ENCODE data around the gene UNC5B.

Gene UNC5B

DNA sequence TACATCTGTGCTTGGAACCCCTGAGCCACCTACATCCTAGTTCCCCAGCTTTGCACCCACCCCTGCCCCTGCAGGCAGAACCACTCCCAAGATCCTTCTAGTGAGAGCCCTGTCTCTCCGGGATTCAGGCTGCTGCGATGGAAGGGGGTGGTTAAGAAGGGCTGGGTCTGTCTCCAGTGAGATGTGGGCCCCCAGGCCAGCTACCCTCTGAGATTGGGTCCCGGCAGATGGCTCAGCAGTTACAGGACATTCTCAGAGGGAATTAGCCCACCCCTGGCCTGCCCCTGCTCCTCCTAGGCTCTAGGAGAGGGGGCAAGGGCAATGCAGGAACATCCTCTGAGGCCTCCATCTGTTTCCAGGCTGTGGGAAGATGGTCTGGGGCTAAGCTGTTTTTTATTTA, 134.4 kb downstream of the UNC5B start:
- no peak for DNase-seq

- DNase-seq, result no peak
Measured at GRCh38 chr10:71347587-71348395, 135.4 kb downstream of the UNC5B start.

DNA sequence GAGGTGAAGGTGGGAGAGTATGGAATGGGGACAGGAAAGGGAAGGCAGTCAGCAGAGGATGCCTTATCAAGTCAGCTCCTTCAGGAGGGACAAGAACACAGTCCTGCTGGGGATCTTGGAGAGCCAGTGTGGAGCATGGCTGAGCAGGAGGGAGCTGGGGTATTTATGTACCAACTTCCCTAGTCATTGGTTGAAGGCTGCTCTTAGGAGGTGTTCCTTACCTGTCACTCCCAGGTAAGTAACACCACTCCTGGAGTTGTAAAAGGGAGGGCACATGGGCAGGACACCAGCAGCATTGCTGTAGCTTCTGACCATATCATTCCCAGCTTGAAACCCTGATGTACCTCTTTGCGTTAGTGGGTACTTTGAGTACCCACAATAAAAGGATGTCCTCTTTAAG, 136.5 kb downstream of the UNC5B start:
- DNase-seq, result no peak

GRCh38 chr10:71349406-71349805, 137.0 kb downstream of the UNC5B start:
- DNase-seq, result peak; percentile 24 to 74

DNA sequence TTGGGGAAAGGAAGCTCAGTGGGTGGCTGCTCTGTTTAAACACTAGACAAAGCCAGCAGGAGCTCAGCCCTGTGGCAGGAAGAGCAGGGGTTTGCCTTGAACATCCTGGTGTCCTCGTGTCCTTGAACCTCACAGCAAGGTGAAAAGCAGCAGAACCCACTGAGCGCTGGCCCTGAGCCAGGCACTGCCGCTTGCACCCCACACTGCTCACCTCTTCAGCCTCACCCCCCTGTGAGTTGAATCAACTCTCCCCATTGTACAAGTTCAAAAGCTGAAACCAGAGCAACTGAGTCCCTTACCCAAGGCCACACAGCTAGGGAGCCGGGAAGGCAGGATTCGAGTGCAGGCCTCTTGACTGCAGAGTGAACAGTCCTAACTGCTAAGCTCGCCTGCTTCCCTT, 138.7 kb downstream of the UNC5B start:
- DNase-seq, result no peak

DNA sequence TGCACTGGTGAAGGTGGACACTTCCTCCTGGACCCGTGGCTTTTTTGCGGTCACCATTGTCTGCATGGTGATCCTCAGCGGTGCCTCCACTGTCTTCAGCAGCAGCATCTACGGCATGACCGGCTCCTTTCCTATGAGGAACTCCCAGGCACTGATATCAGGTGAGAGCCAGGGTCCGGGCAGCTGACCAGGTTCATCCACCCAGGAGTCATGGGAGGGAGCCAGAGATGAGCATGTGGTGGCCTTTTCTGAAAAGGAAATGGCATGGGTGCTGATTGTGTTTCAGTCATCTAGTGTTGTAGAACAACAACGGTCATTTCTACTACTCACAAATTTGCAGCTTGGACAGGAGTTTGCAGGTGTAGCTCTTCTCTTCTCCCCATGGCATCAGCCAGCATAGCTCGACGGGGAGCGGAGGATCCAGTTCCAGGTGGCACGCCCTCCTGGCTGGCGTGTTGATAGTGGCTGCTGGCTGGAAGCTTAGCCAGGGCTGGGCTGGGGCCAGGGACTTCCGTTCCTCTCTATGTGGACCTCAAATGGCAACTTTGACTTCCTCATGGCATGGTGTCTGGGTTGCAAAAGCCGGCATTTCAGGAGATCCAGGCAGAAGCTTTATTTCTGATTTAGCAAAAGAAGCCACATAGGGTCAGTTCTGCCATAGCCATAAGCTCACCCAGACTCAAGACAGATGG, 139.4 kb downstream of the UNC5B start:
- peak; percentile 33 to 66 for DNase-seq
